GM12878 (cell line): Measurements from ENCODE around the gene ARHGAP9.

ENCODE experiments used
- CBFB ChIP-seq: IDR thresholded peaks from 2 replicates; pipeline ENCODE4 v1.6.1; 2016; ENCODE audit warnings: antibody characterized with exemption, low read depth
- EZH2 ChIP-seq: IDR thresholded peaks from 2 replicates; pipeline ENCODE4 v1.6.1; 2012; ENCODE audit warnings: low read depth, mild to moderate bottlenecking, control low read depth, inconsistent platforms, low read length, borderline replicate concordance; ENCODE audit not compliant: control insufficient read depth
- HCFC1 ChIP-seq: fragments of 150-350 bp; IDR thresholded peaks from 2 replicates; pipeline ENCODE4 v1.6.1; 2014; ENCODE audit warnings: low read length
- IKZF1 ChIP-seq: fragments of 450-650 bp; conservative IDR thresholded peaks from 2 replicates; pipeline ENCODE4 v1.6.1; 2017; ENCODE audit warnings: antibody characterized with exemption, mild to moderate bottlenecking
- MAX ChIP-seq: IDR thresholded peaks from 2 replicates; pipeline ENCODE4 v1.6.1; 2012; ENCODE audit warnings: low read depth, low read length, improper control_type of control experiment
- SRF ChIP-seq, 2 experiments: IDR thresholded peaks; 2 replicates each; pipeline ENCODE4 v1.6.1; 2011; ENCODE audit warnings: low read depth in 2 of 2, low read length in 2 of 2, mild to moderate bottlenecking in 1 of 2, moderate library complexity in 1 of 2
- TF ChIP-seq, protein P1 (sequence below), 3 experiments: IDR thresholded peaks in 2 of 3; conservative IDR thresholded peaks in 1 of 3; 2 replicates each; pipeline ENCODE4 v1.5.1; 2011; ENCODE audit warnings: low read depth in 3 of 3, low read length in 3 of 3, mild to moderate bottlenecking in 3 of 3, control low read depth in 2 of 3, moderate library complexity in 2 of 3, inconsistent platforms in 1 of 3, mixed read lengths in 1 of 3; ENCODE audit not compliant: control insufficient read depth in 2 of 3, insufficient read depth in 1 of 3; ENCODE audit errors: extremely low read depth in 1 of 3

DNA sequence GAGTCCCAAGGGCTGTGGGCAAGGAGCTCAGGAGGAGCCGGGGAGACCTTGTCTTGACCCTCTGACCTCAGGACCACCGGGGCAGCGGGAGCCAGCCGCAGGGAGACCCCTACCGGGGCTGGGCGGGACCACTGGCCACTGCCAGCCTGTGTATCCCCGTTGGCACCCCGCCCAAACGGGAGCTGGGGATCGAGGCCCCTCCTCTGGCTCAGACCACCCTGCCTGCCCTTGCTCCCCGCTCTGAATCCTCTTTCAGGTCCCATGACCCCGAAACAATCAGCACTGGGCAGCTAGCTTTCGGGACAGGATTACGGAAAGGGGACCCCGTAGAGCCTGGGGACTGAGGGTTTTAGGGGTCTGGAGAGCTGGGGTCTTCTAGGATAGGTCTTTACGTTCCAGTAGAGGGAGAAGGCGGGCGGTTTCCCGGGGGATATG, 18.8 kb downstream of the ARHGAP9 start:
- TF ChIP-seq, protein P1, sequence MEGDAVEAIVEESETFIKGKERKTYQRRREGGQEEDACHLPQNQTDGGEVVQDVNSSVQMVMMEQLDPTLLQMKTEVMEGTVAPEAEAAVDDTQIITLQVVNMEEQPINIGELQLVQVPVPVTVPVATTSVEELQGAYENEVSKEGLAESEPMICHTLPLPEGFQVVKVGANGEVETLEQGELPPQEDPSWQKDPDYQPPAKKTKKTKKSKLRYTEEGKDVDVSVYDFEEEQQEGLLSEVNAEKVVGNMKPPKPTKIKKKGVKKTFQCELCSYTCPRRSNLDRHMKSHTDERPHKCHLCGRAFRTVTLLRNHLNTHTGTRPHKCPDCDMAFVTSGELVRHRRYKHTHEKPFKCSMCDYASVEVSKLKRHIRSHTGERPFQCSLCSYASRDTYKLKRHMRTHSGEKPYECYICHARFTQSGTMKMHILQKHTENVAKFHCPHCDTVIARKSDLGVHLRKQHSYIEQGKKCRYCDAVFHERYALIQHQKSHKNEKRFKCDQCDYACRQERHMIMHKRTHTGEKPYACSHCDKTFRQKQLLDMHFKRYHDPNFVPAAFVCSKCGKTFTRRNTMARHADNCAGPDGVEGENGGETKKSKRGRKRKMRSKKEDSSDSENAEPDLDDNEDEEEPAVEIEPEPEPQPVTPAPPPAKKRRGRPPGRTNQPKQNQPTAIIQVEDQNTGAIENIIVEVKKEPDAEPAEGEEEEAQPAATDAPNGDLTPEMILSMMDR (IDR thresholded peaks at IDR 0.05 in 2 of 3, conservative IDR thresholded peaks at IDR 0.05 in 1 of 3; ENCODE audit: control insufficient read depth in 2 of 3, extremely low read depth in 1 of 3, insufficient read depth in 1 of 3, low read depth in 3 of 3, low read length in 3 of 3), result no peak
- TF ChIP-seq MAX (no peak), SRF (IDR thresholded peaks at IDR 0.05; ENCODE audit: low read depth in 2 of 2, low read length in 2 of 2) (no peak), IKZF1 (no peak), EZH2 (no peak), HCFC1 (no peak), CBFB (no peak)
